NOMO-1 treated with DMSO at 0.1 percent for 48 hours (cell line): Measurements from ENCODE around the gene TRABD2B.

Experiments used
- DNase-seq: peaks from one replicate; lab custom pipeline; 2025; ENCODE audit not compliant: unreplicated experiment; lab: John Stamatoyannopoulos, UW

Gene TRABD2B

GRCh38 chr1:47997289-47998200 is at the start of gene TRABD2B:
TRABD2B (minus strand) TSS chr1:47997385.
- DNase-seq: peak; percentile 32

GRCh38 chr1:48044311-48044710 is 47.1 kb upstream of the TRABD2B start:
- DNase-seq: no peak

GRCh38 chr1:48043622-48044021 is 46.4 kb upstream of the TRABD2B start:
- no peak for DNase-seq

- DNase-seq: no peak
Measured at GRCh38 chr1:48040154-48040553, 43.0 kb upstream of the TRABD2B start.

GRCh38 chr1:48039088-48040054 is 42.2 kb upstream of the TRABD2B start:
- DNase-seq: no peak

- no peak for DNase-seq
Measured at GRCh38 chr1:48038270-48038767, 41.1 kb upstream of the TRABD2B start.

- no peak for DNase-seq
Measured at GRCh38 chr1:48036710-48037355, 39.6 kb upstream of the TRABD2B start.

- no peak for DNase-seq
Measured at GRCh38 chr1:48035371-48036141, 38.4 kb upstream of the TRABD2B start.

- DNase-seq: no peak
Measured at GRCh38 chr1:48033495-48034045, 36.4 kb upstream of the TRABD2B start.

- no peak for DNase-seq
Measured at GRCh38 chr1:48031676-48032075, 34.5 kb upstream of the TRABD2B start.

GRCh38 chr1:48030696-48031365 is 33.6 kb upstream of the TRABD2B start:
- DNase-seq: no peak

- no peak for DNase-seq
Measured at GRCh38 chr1:48030211-48030610, 33.0 kb upstream of the TRABD2B start.

GRCh38 chr1:48028218-48029069 is 31.3 kb upstream of the TRABD2B start:
- no peak for DNase-seq

- no peak for DNase-seq
Measured at GRCh38 chr1:48027533-48027835, 30.3 kb upstream of the TRABD2B start.

- DNase-seq: no peak
Measured at GRCh38 chr1:48026701-48027532, 29.7 kb upstream of the TRABD2B start.

GRCh38 chr1:48026275-48026674 is 29.1 kb upstream of the TRABD2B start:
- peak; percentile 76 for DNase-seq

GRCh38 chr1:48025076-48025475 is 27.9 kb upstream of the TRABD2B start:
- peak; percentile 83 for DNase-seq

- DNase-seq: no peak
Measured at GRCh38 chr1:48023488-48023887, 26.3 kb upstream of the TRABD2B start.
